H9 (cell line): ENCODE measurements around the gene CBFA2T2. TPM values are rescaled to one million over a fixed set of nuclear protein-coding genes. Genes with fewer than 3 reads are reported as not detected.

Source experiments
- DNase-seq: peaks from one replicate; pipeline ENCODE4 v3.0.0-alpha.2; 2017
- H2AFZ ChIP-seq: one replicate; pipeline ENCODE4 v1.6.1; 2013; ENCODE audit warnings: mild to moderate bottlenecking, low read length, control low read depth, moderate library complexity
- H2AK5ac ChIP-seq: 2 replicates; pipeline ENCODE4 v1.6.1; 2013; ENCODE audit warnings: low read length, control low read depth, mixed read lengths; ENCODE audit not compliant: insufficient read length
- H2BK120ac ChIP-seq: one replicate; pipeline ENCODE4 v1.6.1; 2013; ENCODE audit warnings: low read depth, mild to moderate bottlenecking, low read length, control low read depth, inconsistent platforms; ENCODE audit not compliant: poor library complexity, severe bottlenecking
- H2BK12ac ChIP-seq: 2 replicates; pipeline ENCODE4 v1.6.1; 2013; ENCODE audit warnings: low read length, control low read depth, mixed read lengths, low read depth; ENCODE audit not compliant: insufficient read length
- H2BK15ac ChIP-seq: 2 replicates; pipeline ENCODE4 v1.6.1; 2013; ENCODE audit warnings: low read depth, low read length, control low read depth
- H2BK20ac ChIP-seq: one replicate; pipeline ENCODE4 v1.6.1; 2013; ENCODE audit warnings: low read depth, mild to moderate bottlenecking, low read length, control low read depth, inconsistent platforms; ENCODE audit not compliant: poor library complexity, severe bottlenecking
- H2BK5ac ChIP-seq: 2 replicates; pipeline ENCODE4 v1.6.1; 2013; ENCODE audit warnings: low read length, control low read depth, mixed read lengths; ENCODE audit not compliant: insufficient read length
- H3K14ac ChIP-seq: 2 replicates; pipeline ENCODE4 v1.6.1; 2013; ENCODE audit warnings: low read length, control low read depth; ENCODE audit not compliant: insufficient read depth
- H3K18ac ChIP-seq: 2 replicates; pipeline ENCODE4 v1.6.1; 2013; ENCODE audit warnings: low read depth, mild to moderate bottlenecking, mixed read lengths, low read length, control low read depth; ENCODE audit not compliant: insufficient read length
- H3K23ac ChIP-seq: 2 replicates; pipeline ENCODE4 v1.6.1; 2013; ENCODE audit warnings: low read length, control low read depth, mixed read lengths, low read depth; ENCODE audit not compliant: insufficient read length
- H3K23me2 ChIP-seq: 2 replicates; pipeline ENCODE4 v1.6.1; 2013; ENCODE audit warnings: low read depth, mild to moderate bottlenecking, mixed read lengths, low read length, control low read depth; ENCODE audit not compliant: insufficient read length, poor library complexity, severe bottlenecking
- H3K27ac ChIP-seq: 2 replicates; pipeline ENCODE4 v1.5.1; 2013; ENCODE audit warnings: low read length, control low read depth, mixed read lengths, low read depth; ENCODE audit not compliant: insufficient read length
- H3K27me3 ChIP-seq: 2 replicates; pipeline ENCODE4 v1.6.1; 2013; ENCODE audit warnings: low read length, control low read depth, inconsistent platforms; ENCODE audit not compliant: insufficient read depth
- H3K4ac ChIP-seq: 2 replicates; pipeline ENCODE4 v1.6.1; 2013; ENCODE audit warnings: low read depth, mild to moderate bottlenecking, control low read depth, inconsistent platforms, low read length, moderate library complexity
- H3K4me1 ChIP-seq: 2 replicates; pipeline ENCODE4 v1.6.1; 2013; ENCODE audit warnings: low read length, control low read depth, inconsistent platforms; ENCODE audit not compliant: insufficient read depth
- H3K4me2 ChIP-seq: 2 replicates; pipeline ENCODE4 v1.6.1; 2013; ENCODE audit warnings: low read length, control low read depth, mixed read lengths; ENCODE audit not compliant: insufficient read length, insufficient read depth
- H3K56ac ChIP-seq: 2 replicates; pipeline ENCODE4 v1.6.1; 2013; ENCODE audit warnings: low read depth, mild to moderate bottlenecking, mixed read lengths, low read length, control low read depth; ENCODE audit not compliant: insufficient read length
- H3K79me1 ChIP-seq: 2 replicates; pipeline ENCODE4 v1.6.1; 2013; ENCODE audit warnings: low read depth, mild to moderate bottlenecking, moderate library complexity, low read length, control low read depth, inconsistent platforms; ENCODE audit not compliant: insufficient read depth, poor library complexity, severe bottlenecking
- H3K79me2 ChIP-seq: 2 replicates; pipeline ENCODE4 v1.6.1; 2013; ENCODE audit warnings: low read length, control low read depth, inconsistent platforms; ENCODE audit not compliant: insufficient read depth
- H3K9ac ChIP-seq: 2 replicates; pipeline ENCODE4 v1.6.1; 2013; ENCODE audit warnings: low read length, control low read depth, mixed read lengths; ENCODE audit not compliant: insufficient read length; ENCODE audit errors: extremely low read depth
- H3K9me3 ChIP-seq: one replicate; pipeline ENCODE4 v1.6.1; 2013; ENCODE audit warnings: low read depth, low read length, inconsistent platforms; ENCODE audit not compliant: control insufficient read depth
- H3T11ph ChIP-seq: one replicate; pipeline ENCODE4 v1.6.1; 2013; ENCODE audit warnings: mild to moderate bottlenecking, low read length, control low read depth, inconsistent platforms
- H4K20me1 ChIP-seq: one replicate; pipeline ENCODE4 v1.6.1; 2013; ENCODE audit not compliant: control insufficient read depth, insufficient read length, insufficient read depth
- H4K5ac ChIP-seq: 2 replicates; pipeline ENCODE4 v1.6.1; 2013; ENCODE audit warnings: low read depth, mild to moderate bottlenecking, mixed read lengths, low read length, control low read depth; ENCODE audit not compliant: insufficient read length
- H4K8ac ChIP-seq: replicated peaks from 2 replicates; pipeline ENCODE4 v1.6.1; 2013; ENCODE audit warnings: low read length, control low read depth, mixed read lengths, low read depth; ENCODE audit not compliant: insufficient read length
- H4K91ac ChIP-seq: 2 replicates; pipeline ENCODE4 v1.6.1; 2013; ENCODE audit warnings: low read depth, mild to moderate bottlenecking, moderate library complexity, mixed read lengths, low read length, control low read depth; ENCODE audit not compliant: insufficient read length
- H3K27ac Mint-ChIP-seq, 3 experiments: 2 replicates in 2 of 3; 3 replicates in 1 of 3; pipeline ENCODE4 v1.8.0; 2020 to 2021; ENCODE audit warnings: mixed read lengths in 3 of 3, mild to moderate bottlenecking in 1 of 3, moderate library complexity in 1 of 3
- H3K27me3 Mint-ChIP-seq: 2 replicates; pipeline ENCODE4 v1.8.0; 2021; ENCODE audit warnings: low read depth, mild to moderate bottlenecking, moderate library complexity, mixed read lengths
- H3K36me3 Mint-ChIP-seq, 3 experiments: 2 replicates in 2 of 3; 3 replicates in 1 of 3; pipeline ENCODE4 v1.8.0; 2020 to 2021; ENCODE audit warnings: low read depth in 3 of 3, mixed read lengths in 3 of 3; ENCODE audit not compliant: insufficient read depth in 1 of 3
- H3K4me1 Mint-ChIP-seq, 2 experiments: 2 replicates each; pipeline ENCODE4 v1.8.0; 2020; ENCODE audit warnings: mixed read lengths in 2 of 2
- H3K4me3 Mint-ChIP-seq, 2 experiments: 2 replicates in 1 of 2; 3 replicates in 1 of 2; pipeline ENCODE4 v1.8.0; 2020 to 2021; ENCODE audit warnings: mild to moderate bottlenecking in 2 of 2, mixed read lengths in 2 of 2, moderate library complexity in 1 of 2
- H3K9me3 Mint-ChIP-seq, 2 experiments: 2 replicates in 1 of 2; 3 replicates in 1 of 2; pipeline ENCODE4 v1.8.0; 2020; ENCODE audit warnings: mild to moderate bottlenecking in 2 of 2, mixed read lengths in 2 of 2, moderate library complexity in 1 of 2
- WGBS: extraction: QIAGEN DNeasy Blood & Tissue Kit; methylation state at CpG from one replicate; pipeline ENCODE4 v1.1.7; 2013; ENCODE audit warnings: missing lambda C conversion rate, low lambda C conversion rate, mixed read lengths; ENCODE audit not compliant: insufficient read length; ENCODE audit errors: extremely low coverage; 5-methylcytosine and 5-hydroxymethylcytosine counted together
- total RNA-seq: library from RNA; stranded (reverse); gene quantifications from 2 replicates; pipeline ENCODE4 v1.2.1, GENCODE V29; 2021
- TF ChIP-seq, protein P1 (sequence below): fragments of 200-600 bp; sonication (generic); conservative IDR thresholded peaks from 3 replicates; pipeline ENCODE4 v1.8.0; 2021; ENCODE audit warnings: antibody characterized with exemption, mild to moderate bottlenecking

Gene CBFA2T2
- total RNA-seq, 1 experiment from 2014 or later = 11.2 TPM

DNA sequence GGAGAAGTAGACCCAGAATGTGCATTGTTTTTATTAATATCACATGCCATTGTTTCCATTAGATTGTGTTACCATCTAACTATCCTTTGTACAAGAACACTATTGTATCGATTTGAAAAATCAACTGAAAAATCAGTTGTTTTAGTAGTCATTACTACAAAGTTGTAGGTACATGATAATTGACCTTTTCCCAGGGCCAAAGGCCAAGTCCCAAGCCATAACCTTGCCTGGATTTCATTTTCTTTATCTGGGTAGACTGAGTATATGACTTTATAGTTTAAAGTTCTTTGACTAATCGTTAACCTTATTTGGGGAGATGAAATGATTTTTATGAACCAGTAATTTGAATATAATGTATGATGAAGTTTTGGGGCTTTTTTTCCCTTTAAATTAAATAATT, 93.2 kb downstream of the CBFA2T2 start:
- Histone ChIP-seq H3K9me3 (no peaks in the 10 kb centered on the region), H3K23me2 (no peaks in the 10 kb centered on the region), H2AFZ (no peak overlapping the region), H2BK5ac (no peak overlapping the region), H3K14ac (no peak overlapping the region), H3K79me2 (no peaks in the 10 kb centered on the region), H3K27ac (no peak overlapping the region), H2BK20ac (no peak overlapping the region), H3K18ac (no peak overlapping the region), H4K5ac (no peak overlapping the region), H2BK15ac (no peak overlapping the region), H2BK120ac (no peak overlapping the region), H4K91ac (no peak overlapping the region), H3K9ac (no peak overlapping the region), H3K27me3 (no peaks in the 10 kb centered on the region), H3K79me1 (no peaks in the 10 kb centered on the region), H3K4me2 (no peak overlapping the region), H3K4ac (no peak overlapping the region), H3K4me1 (no peaks in the 10 kb centered on the region), H2BK12ac (no peak overlapping the region), H4K20me1 (no peaks in the 10 kb centered on the region), H4K8ac (no peak overlapping the region), H2AK5ac (no peak overlapping the region), H3K23ac (no peak overlapping the region), H3K56ac (no peak overlapping the region), H3T11ph (no peak overlapping the region)
- no peaks in the 10 kb centered on the region for H3K9me3 Mint-ChIP-seq
- H3K4me3 Mint-ChIP-seq = no peak overlapping the region
- no CpG with 5 or more reads among the region's 2 CpGs for WGBS
- DNase-seq = no peak
- TF ChIP-seq, protein P1, sequence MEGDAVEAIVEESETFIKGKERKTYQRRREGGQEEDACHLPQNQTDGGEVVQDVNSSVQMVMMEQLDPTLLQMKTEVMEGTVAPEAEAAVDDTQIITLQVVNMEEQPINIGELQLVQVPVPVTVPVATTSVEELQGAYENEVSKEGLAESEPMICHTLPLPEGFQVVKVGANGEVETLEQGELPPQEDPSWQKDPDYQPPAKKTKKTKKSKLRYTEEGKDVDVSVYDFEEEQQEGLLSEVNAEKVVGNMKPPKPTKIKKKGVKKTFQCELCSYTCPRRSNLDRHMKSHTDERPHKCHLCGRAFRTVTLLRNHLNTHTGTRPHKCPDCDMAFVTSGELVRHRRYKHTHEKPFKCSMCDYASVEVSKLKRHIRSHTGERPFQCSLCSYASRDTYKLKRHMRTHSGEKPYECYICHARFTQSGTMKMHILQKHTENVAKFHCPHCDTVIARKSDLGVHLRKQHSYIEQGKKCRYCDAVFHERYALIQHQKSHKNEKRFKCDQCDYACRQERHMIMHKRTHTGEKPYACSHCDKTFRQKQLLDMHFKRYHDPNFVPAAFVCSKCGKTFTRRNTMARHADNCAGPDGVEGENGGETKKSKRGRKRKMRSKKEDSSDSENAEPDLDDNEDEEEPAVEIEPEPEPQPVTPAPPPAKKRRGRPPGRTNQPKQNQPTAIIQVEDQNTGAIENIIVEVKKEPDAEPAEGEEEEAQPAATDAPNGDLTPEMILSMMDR = no peak
- H3K27me3 Mint-ChIP-seq = no peaks in the 10 kb centered on the region
- H3K27ac Mint-ChIP-seq = no peak overlapping the region
- H3K4me1 Mint-ChIP-seq = peaks cover 9 to 13% of the 10 kb centered on the region in 2 experiments
- no peaks in the 10 kb centered on the region for H3K36me3 Mint-ChIP-seq
